ENCODE data around the gene SMAD5. TPM values are rescaled to one million over a fixed set of nuclear protein-coding genes. Genes with fewer than 3 reads are reported as not detected.

The SMAD5 gene
- total and polyA plus RNA-seq, 2 of the 8 experiments (the other 6 are each of a cell fraction or from before 2014, with no cell fraction given): 30.2 to 60.5 TPM

- H3K4ac ChIP-seq (replicated peaks; ENCODE audit: insufficient read length, low read depth, low read length): no peak overlapping the region
- TF ChIP-seq GTF2F1 (IDR thresholded peaks at IDR 0.05; ENCODE audit: borderline replicate concordance, low read depth, low read length) (no peak), TAF1 (IDR thresholded peaks at IDR 0.05; ENCODE audit: low read depth, low read length) (no peak), SIX5 (IDR thresholded peaks at IDR 0.05; ENCODE audit: low read depth, low read length) (no peak), CTBP2 (IDR thresholded peaks at IDR 0.05; ENCODE audit: borderline replicate concordance, insufficient read depth, insufficient read length, low read length) (no peak), USF2 (IDR thresholded peaks at IDR 0.05; ENCODE audit: low read length) (no peak), HDAC6 (IDR thresholded peaks at IDR 0.05; ENCODE audit: low read depth, low read length) (no peak), TCF12 (IDR thresholded peaks at IDR 0.05; ENCODE audit: low read depth, low read length) (no peak), SAP30 (IDR thresholded peaks at IDR 0.05; ENCODE audit: insufficient read depth, insufficient replicate concordance, low read length) (no peak), E2F6 (IDR thresholded peaks at IDR 0.05) (no peak), CEBPB (IDR thresholded peaks at IDR 0.05; ENCODE audit: low read depth, low read length) (no peak), JUN (IDR thresholded peaks at IDR 0.05; ENCODE audit: low read depth, low read length) (no peak), NANOG (IDR thresholded peaks at IDR 0.05; ENCODE audit: insufficient read depth, low read depth, low read length, poor library complexity, severe bottlenecking) (no peak), SRF (IDR thresholded peaks at IDR 0.05; ENCODE audit: low read depth, low read length) (no peak)
Measured at GRCh38 chr5:136108766-136109165, 23.9 kb upstream of the SMAD5 start.

More at GRCh38 chr5:136108766-136109165, 23.9 kb upstream of the SMAD5 start:
- Histone ChIP-seq H3K23me2 (ENCODE audit: low read depth, low read length) (no peaks in the 10 kb centered on the region), H2BK120ac (replicated peaks; ENCODE audit: low read depth, low read length) (no peak overlapping the region), H3K4me2 (ENCODE audit: insufficient read depth in 1 of 2, low read depth in 2 of 2, low read length in 2 of 2) (no peak overlapping the region), H3K36me3 (ENCODE audit: control insufficient read depth in 2 of 4, insufficient read depth in 4 of 4, low read length in 3 of 4) (no peaks in the 10 kb centered on the region), H2BK15ac (ENCODE audit: low read length) (no peak overlapping the region), H4K91ac (replicated peaks; ENCODE audit: insufficient read length, low read length) (no peak overlapping the region), H3K9ac (replicated peaks in 1 of 4; ENCODE audit: extremely low read depth in 1 of 4, low read depth in 3 of 4, low read length in 3 of 4) (no peak overlapping the region), H3K9me3 (ENCODE audit: insufficient read depth in 2 of 2, low read depth in 1 of 2, low read length in 1 of 2) (no peaks in the 10 kb centered on the region), H3K4me1 (replicated peaks in 1 of 4; ENCODE audit: control insufficient read depth in 3 of 4, insufficient read depth in 4 of 4, low read length in 3 of 4) (peaks cover 0 to 9% (median 0%) of the 10 kb centered on the region in 4 experiments; a peak in 2 of 7 replicates), H3K18ac (ENCODE audit: extremely low read depth, low read length) (no peak overlapping the region), H3K4me3 (ENCODE audit: extremely low read depth in 1 of 4, insufficient read depth in 2 of 4, low read depth in 3 of 4, low read length in 4 of 4) (no peak overlapping the region), H4K8ac (ENCODE audit: extremely low read depth, insufficient read depth, low read length) (no peak overlapping the region), H3K56ac (replicated peaks; ENCODE audit: insufficient read length, low read depth, low read length) (no peak overlapping the region), H4K20me1 (replicated peaks in 1 of 2; ENCODE audit: control insufficient read depth in 1 of 2, insufficient read depth in 2 of 2, low read length in 2 of 2) (no peaks in the 10 kb centered on the region), H3K14ac (ENCODE audit: insufficient read length) (no peak overlapping the region), H3K79me2 (ENCODE audit: control insufficient read depth in 1 of 2, insufficient read depth in 2 of 2, low read length in 2 of 2) (no peaks in the 10 kb centered on the region), H2BK12ac (ENCODE audit: low read depth, low read length) (no peak overlapping the region), H2AK5ac (ENCODE audit: low read depth, low read length) (no peak overlapping the region), H3K27me3 (replicated peaks in 1 of 4; ENCODE audit: control insufficient read depth in 3 of 4, extremely low read depth in 1 of 4, insufficient read depth in 3 of 4, low read length in 3 of 4) (no peaks in the 10 kb centered on the region; a peak in 1 of 7 replicates), H3K79me1 (ENCODE audit: low read depth, low read length) (no peaks in the 10 kb centered on the region), H2BK5ac (ENCODE audit: low read depth, low read length) (no peak overlapping the region), H2AFZ (ENCODE audit: low read length) (no peak overlapping the region), H2BK20ac (ENCODE audit: low read length) (no peak overlapping the region), H3K27ac (ENCODE audit: low read depth, low read length) (no peak overlapping the region), H3K23ac (ENCODE audit: insufficient read length) (no peak overlapping the region), H4K5ac (ENCODE audit: insufficient read length, low read depth, low read length) (no peak overlapping the region)
- CTCF ChIA-PET (ENCODE audit: partially characterized antibody): interaction anchor here (1.0 kb wide), 1 partner anchor 26 kb away, joined by 3 read pairs; no protein-coding TSS in a partner anchor
- FAIRE-seq (no peak), DNase-seq (ENCODE audit: low read depth in 1 of 2, low spot score in 2 of 2) (no peak)
- POLR2A ChIA-PET (ENCODE audit: partially characterized antibody): no interaction called here
- WGBS, 2 experiments (ENCODE audit: extremely low coverage in 1 of 2, insufficient coverage in 1 of 2, insufficient read length in 1 of 2, insufficient replicate concordance in 2 of 2, low coverage in 1 of 2, low lambda C conversion rate in 2 of 2, missing lambda C conversion rate in 1 of 2): 83% methylated on average over 1 of the region's 1 CpG; no CpG with 5 or more reads in 1 of the 2 experiments

Data from H1 (cell line).